Endothelial cell of umbilical vein (primary cell): ENCODE data around the gene ETF1. TPM values are rescaled to one million over a fixed set of nuclear protein-coding genes. Genes with fewer than 3 reads are reported as not detected.

Source experiments
- BruUV-seq: library from RNA; stranded (reverse); fragments of 400-500 nt; replicated peaks from 2 replicates; lab custom pipeline; 2021; lab: Mats Ljungman, UMichigan
- CTCF ChIA-PET: fragments of 300-600, 350-600 bp; sonication (Branson Sonifier 250); formaldehyde crosslinking; loops from one replicate; lab custom pipeline; 2021; ENCODE audit warnings: antibody characterized with exemption, inconsistent platforms; lab: Charles Lee
- POLR2A ChIA-PET: fragments of 300-600, 350-600 bp; sonication (Branson Sonifier 250); formaldehyde crosslinking; loops from one replicate; lab custom pipeline; 2021; ENCODE audit warnings: antibody characterized with exemption, inconsistent platforms; lab: Charles Lee
- DNase-seq: peaks from one replicate; pipeline ENCODE4 v3.0.0-alpha.2; 2011; ENCODE audit warnings: low read depth, low spot score
- FAIRE-seq: peaks from 2 replicates; lab custom pipeline; 2011; peaks lifted over from hg19 to GRCh38; lab: Jason Lieb, UNC
- H2AFZ ChIP-seq: 2 replicates; pipeline ENCODE4 v1.6.0; 2012; ENCODE audit warnings: low read depth, low read length, control low read depth, inconsistent platforms
- H3K27ac ChIP-seq: 2 replicates; pipeline ENCODE4 v1.5.1; 2011; ENCODE audit warnings: low read depth, mild to moderate bottlenecking, control low read depth, low read length, moderate library complexity; ENCODE audit not compliant: insufficient read depth
- H3K27me3 ChIP-seq, 2 experiments: 2 replicates each; pipeline versions ENCODE4 v1.6.0 to v1.6.1; 2011; ENCODE audit warnings: low read length in 2 of 2, mixed read lengths in 1 of 2; ENCODE audit not compliant: control insufficient read depth in 2 of 2, insufficient read depth in 2 of 2
- H3K36me3 ChIP-seq, 2 experiments: 2 replicates in 1 of 2; 3 replicates in 1 of 2; pipeline ENCODE4 v1.5.1; 2011; ENCODE audit warnings: low read length in 2 of 2, mild to moderate bottlenecking in 1 of 2, moderate library complexity in 1 of 2; ENCODE audit not compliant: control insufficient read depth in 2 of 2, insufficient read depth in 2 of 2; ENCODE audit errors: extremely low read depth in 1 of 2
- H3K4me1 ChIP-seq: 3 replicates; pipeline ENCODE4 v1.5.1; 2011; ENCODE audit warnings: mild to moderate bottlenecking, low read length; ENCODE audit not compliant: control insufficient read depth, insufficient read depth; ENCODE audit errors: extremely low read depth
- H3K4me2 ChIP-seq: 2 replicates; pipeline ENCODE4 v1.6.1; 2011; ENCODE audit warnings: low read length, control low read depth, mixed read lengths; ENCODE audit not compliant: insufficient read depth
- H3K4me3 ChIP-seq, 3 experiments: fragments of 200-600 bp in 1 of 3; sonication (generic), shearing (Covaris generic) in 1 of 3; replicated peaks in 1 of 3; 2 replicates each; pipeline ENCODE4 v1.5.1; 2011 to 2016; ENCODE audit warnings: control low read depth in 3 of 3, low read length in 3 of 3, mild to moderate bottlenecking in 2 of 3, inconsistent platforms in 1 of 3, low read depth in 1 of 3, moderate library complexity in 1 of 3; ENCODE audit not compliant: insufficient read depth in 1 of 3
- H3K79me2 ChIP-seq: 2 replicates; pipeline ENCODE4 v1.6.0; 2012; ENCODE audit warnings: low read length, inconsistent platforms; ENCODE audit not compliant: control insufficient read depth, insufficient read depth
- H3K9ac ChIP-seq: replicated peaks from 2 replicates; pipeline ENCODE3; 2011; ENCODE audit warnings: low read length, control low read depth; ENCODE audit not compliant: insufficient read depth; ENCODE audit errors: extremely low read depth
- H3K9me1 ChIP-seq: replicated peaks from 3 replicates; pipeline ENCODE4 v1.6.0; 2011; ENCODE audit warnings: mild to moderate bottlenecking, low read length; ENCODE audit not compliant: control insufficient read depth, insufficient read depth; ENCODE audit errors: extremely low read depth
- H3K9me3 ChIP-seq: replicated peaks from 2 replicates; pipeline ENCODE4 v1.5.1; 2012; ENCODE audit warnings: low read length, inconsistent platforms; ENCODE audit not compliant: control insufficient read depth, insufficient read depth
- H4K20me1 ChIP-seq: replicated peaks from 2 replicates; pipeline ENCODE3; 2011; ENCODE audit warnings: mild to moderate bottlenecking, low read length; ENCODE audit not compliant: control insufficient read depth, insufficient read depth; ENCODE audit errors: extremely low read depth
- CTCF ChIP-seq, 2 donors: IDR thresholded peaks; 1 replicate in 1 of 2; 2 replicates in 1 of 2; pipeline ENCODE4 v1.5.1; 2011; ENCODE audit warnings: low read length in 2 of 2, mild to moderate bottlenecking in 2 of 2, moderate library complexity in 2 of 2, control low read depth in 1 of 2, inconsistent platforms in 1 of 2, low read depth in 1 of 2; ENCODE audit not compliant: insufficient read depth in 1 of 2; ENCODE audit errors: extremely low read depth in 1 of 2
- EZH2 ChIP-seq: IDR thresholded peaks from 2 replicates; pipeline ENCODE4 v1.6.1; 2012; ENCODE audit warnings: borderline replicate concordance, low read depth, mild to moderate bottlenecking, moderate library complexity, low read length, inconsistent platforms; ENCODE audit not compliant: severe bottlenecking
- FOS ChIP-seq: IDR thresholded peaks from 2 replicates; pipeline ENCODE4 v1.6.1; 2011; ENCODE audit warnings: mild to moderate bottlenecking, low read length, moderate library complexity, borderline replicate concordance; ENCODE audit not compliant: insufficient read depth
- GATA2 ChIP-seq: IDR thresholded peaks from 2 replicates; pipeline ENCODE4 v1.7.0; 2011; ENCODE audit warnings: low read depth, mild to moderate bottlenecking, moderate library complexity, mixed read lengths, low read length; ENCODE audit not compliant: insufficient read length, insufficient read depth
- JUN ChIP-seq: IDR thresholded peaks from 2 replicates; pipeline ENCODE4 v1.6.1; 2011; ENCODE audit warnings: borderline replicate concordance, low read depth; ENCODE audit not compliant: insufficient read length, insufficient read depth
- MAX ChIP-seq: IDR thresholded peaks from 2 replicates; pipeline ENCODE4 v1.6.1; 2011; ENCODE audit not compliant: insufficient read depth, insufficient read length
- MYC ChIP-seq: IDR thresholded peaks from one replicate; pipeline ENCODE4 v1.6.1; 2011; ENCODE audit warnings: mild to moderate bottlenecking, low read depth, low read length
- POLR2A ChIP-seq: IDR thresholded peaks from 2 replicates; pipeline ENCODE4 v1.6.1; 2012; ENCODE audit warnings: low read depth, mild to moderate bottlenecking, control low read depth, low read length
- POLR2AphosphoS5 ChIP-seq: IDR thresholded peaks from 2 replicates; pipeline ENCODE4 v1.6.1; 2012; ENCODE audit warnings: low read depth, mild to moderate bottlenecking, control low read depth, low read length, moderate library complexity; ENCODE audit not compliant: insufficient read depth
- dilution Hi-C: fragments of 300-500 bp; cut with MboI; formaldehyde crosslinking; loops from one replicate; pipeline ENCODE4 v1.15.0; 2019; ENCODE audit warnings: low sequenced_read_pairs; ENCODE audit not compliant: extremely low pct_ligation_motif_present
- intact Hi-C: fragments of 100-400 bp; cut with micrococcal nuclease; formaldehyde crosslinking; loops from one replicate; pipeline ENCODE4 v1.10.0; 2022
- polyA plus RNA-seq, 4 experiments: library from polyadenylated mRNA; depleted of rRNA in 3 of 4; stranded (reverse) in 3 of 4; unstranded in 1 of 4; fragments of >200 nt; gene quantifications; 2 replicates each; pipeline versions ENCODE4 v1.2.1 to v1.2.3, GENCODE V29; 2011 to 2012; ENCODE audit warnings: missing spikeins in 1 of 4
- total RNA-seq: library from RNA; stranded (reverse); gene quantifications from 2 replicates; pipeline ENCODE4 v1.2.3, GENCODE V29; 2021

ETF1 gene
- total and polyA plus RNA-seq, 2 donors (not counting 3 experiments of a cell fraction or from before 2014, with no cell fraction given) = 32.9 to 114 TPM

GRCh38 chr5:138482638-138483037, 60.4 kb downstream of the ETF1 start:
- no peak for FAIRE-seq
- H3K4me2 ChIP-seq = no peak overlapping the region

More at GRCh38 chr5:138482638-138483037, 60.4 kb downstream of the ETF1 start:
- Histone ChIP-seq H3K27me3 (peaks cover 2% of the 10 kb centered on the region in 2 experiments), H2AFZ (no peak overlapping the region), H3K4me3 (no peak overlapping the region), H3K4me1 (no peaks in the 10 kb centered on the region), H3K9me3 (no peaks in the 10 kb centered on the region), H3K36me3 (no peaks in the 10 kb centered on the region), H3K79me2 (no peaks in the 10 kb centered on the region), H4K20me1 (no peaks in the 10 kb centered on the region), H3K9ac (no peak overlapping the region), H3K9me1 (no peaks in the 10 kb centered on the region), H3K27ac (no peak overlapping the region)
- CTCF ChIA-PET = no interaction called here
- peak; percentile 0 for DNase-seq
- POLR2A ChIA-PET = no interaction called here
- no TSS peak for BruUV-seq
- dilution Hi-C loops = no loop called here
- intact Hi-C loops = no loop called here
- TF ChIP-seq MYC = no peak
- TF ChIP-seq EZH2 = no peak
- no peak for TF ChIP-seq MAX
- TF ChIP-seq FOS = no peak
- TF ChIP-seq POLR2A = no peak
- TF ChIP-seq JUN = no peak
- TF ChIP-seq GATA2 = no peak
- no peak for TF ChIP-seq POLR2AphosphoS5
- no peak for TF ChIP-seq CTCF (IDR thresholded peaks at IDR 0.05; ENCODE audit: extremely low read depth in 1 of 2, insufficient read depth in 1 of 2, low read depth in 1 of 2, low read length in 2 of 2)
